GM19035 (cell line): ENCODE data around the gene BCAP29.

Experiments used
- ATAC-seq: cut with Tn5 transposase; IDR thresholded peaks from one replicate; pipeline ENCODE4 v1.9.1; 2021; ENCODE audit not compliant: unreplicated experiment

The BCAP29 gene

DNA sequence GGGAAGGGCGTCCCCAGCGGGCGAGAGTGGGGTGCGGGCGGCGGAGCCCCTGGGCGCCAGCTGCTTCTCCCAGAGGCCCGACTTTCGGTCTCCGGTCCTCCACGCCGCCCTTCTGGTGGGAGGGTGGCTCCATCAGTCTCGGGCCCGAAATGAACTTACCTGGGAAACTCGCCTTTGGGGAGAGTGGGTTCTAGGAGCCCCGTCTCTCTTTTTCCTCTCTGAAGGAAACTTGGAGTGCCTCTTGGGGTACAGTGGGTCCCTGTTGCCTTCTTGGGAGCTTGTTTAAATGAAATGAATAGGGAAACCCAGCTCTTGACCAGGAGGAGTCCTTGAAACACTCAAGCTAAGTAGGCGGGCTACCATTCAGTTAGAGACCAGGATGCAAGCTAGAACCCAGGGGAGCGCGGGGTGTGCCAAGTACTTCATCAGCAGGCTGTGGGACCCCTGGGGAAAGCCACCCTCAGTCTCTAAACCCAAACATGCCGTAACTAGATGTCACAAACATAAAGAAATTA is 81.9 kb downstream of the BCAP29 start:
- no peak for ATAC-seq

DNA sequence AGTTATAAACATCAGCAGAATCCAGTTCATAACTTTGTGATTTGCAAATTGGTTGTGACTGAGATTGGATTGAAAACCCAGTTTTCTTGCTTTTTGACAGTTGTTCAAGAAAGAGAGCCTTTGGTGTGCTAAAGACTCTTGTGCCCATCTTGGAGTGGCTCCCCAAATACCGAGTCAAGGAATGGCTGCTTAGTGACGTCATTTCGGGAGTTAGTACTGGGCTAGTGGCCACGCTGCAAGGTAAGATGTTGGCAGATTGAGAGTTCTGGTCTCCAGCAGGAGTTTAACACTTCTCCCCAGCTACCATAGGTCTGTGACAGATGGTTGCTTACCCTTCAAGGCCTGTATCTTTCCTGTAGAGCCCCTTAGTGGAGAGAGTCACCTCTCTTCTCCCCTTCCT is 83.2 kb downstream of the BCAP29 start:
- no peak for ATAC-seq

DNA sequence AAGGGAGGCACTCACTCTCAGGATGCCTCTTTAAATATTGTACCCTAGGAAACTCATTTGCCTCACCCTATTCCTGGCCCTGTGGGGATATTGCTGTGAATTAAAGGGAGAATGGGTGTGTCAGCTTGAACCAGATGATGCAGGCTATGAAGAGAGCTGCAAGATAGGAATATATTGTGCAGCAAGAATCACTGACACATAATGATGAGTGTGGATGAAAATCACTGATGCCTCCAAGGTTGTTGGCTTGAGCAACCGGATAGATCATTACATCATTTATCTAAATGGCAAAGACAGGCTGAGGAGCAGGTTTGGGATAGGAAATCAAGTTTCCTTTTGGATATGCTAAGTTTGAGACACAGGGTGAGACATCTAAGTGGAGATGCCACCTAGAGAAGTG is 86.7 kb downstream of the BCAP29 start:
- ATAC-seq, result no peak

DNA sequence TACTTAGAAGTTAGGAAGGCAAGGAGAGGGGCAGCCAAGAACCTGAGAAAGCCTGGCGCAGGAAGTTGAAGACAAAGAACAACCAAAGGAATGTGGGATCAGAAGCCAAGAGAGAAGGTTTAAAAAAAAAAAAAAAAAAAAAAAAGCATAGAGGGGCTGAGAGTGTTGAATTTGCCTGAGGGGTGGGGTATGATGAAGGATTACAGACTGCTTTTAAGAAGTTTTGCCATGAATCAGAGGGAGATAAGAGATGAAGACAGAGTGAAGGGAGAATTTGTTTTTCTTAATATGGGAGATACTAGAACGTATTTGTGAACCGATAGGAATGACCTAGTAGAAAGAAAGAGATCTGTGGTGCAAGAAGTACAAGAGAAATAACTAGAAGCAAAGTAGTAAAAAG is 87.3 kb downstream of the BCAP29 start:
- no peak for ATAC-seq

DNA sequence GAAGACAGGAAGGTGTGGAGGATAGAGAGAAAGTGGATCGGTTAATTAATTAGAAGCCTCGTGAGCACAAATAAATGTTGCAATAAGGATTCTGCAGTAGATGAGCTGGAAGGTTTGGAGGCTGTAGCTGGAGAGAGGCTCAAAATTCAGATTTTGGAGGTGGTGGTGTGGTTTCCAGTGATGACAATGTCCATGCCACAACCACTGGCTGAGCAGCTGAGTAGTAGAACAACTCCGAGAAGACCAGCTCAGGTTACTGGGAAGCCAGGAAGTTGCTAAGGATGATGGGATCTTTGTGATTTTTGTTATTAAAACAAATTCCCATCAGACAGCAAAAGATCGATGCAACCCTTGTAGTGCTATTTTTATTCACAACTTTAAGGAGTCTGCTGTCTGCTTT is 88.2 kb downstream of the BCAP29 start:
- ATAC-seq, result no peak
